GM21423 (cell line): Measurements from ENCODE around the gene FCGR3A.

Experiments
- ATAC-seq: cut with Tn5 transposase; IDR thresholded peaks from one replicate; pipeline ENCODE4 v1.9.1; 2021; ENCODE audit warnings: mild to moderate bottlenecking, moderate library complexity; ENCODE audit not compliant: unreplicated experiment

FCGR3A gene

DNA sequence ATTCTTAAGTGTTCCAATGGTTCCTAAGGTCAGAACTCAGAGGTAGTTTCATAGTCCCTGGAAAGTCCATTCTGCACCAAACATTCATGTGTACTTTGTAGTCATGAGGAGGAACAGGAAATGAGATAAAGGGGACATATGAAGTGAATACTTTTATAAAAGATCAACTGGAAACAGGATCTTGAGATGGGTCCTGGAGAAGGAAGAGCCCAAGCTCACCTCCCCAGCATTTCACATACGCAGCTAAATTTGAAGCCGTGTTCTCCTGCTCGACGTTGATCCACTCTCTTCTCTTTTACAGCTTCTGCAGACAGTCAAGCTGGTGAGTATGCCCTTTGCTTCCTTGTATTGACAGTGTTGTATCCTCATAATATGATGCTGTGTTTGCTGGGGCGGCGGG is 43.9 kb downstream of the FCGR3A start:
- ATAC-seq = no peak

DNA sequence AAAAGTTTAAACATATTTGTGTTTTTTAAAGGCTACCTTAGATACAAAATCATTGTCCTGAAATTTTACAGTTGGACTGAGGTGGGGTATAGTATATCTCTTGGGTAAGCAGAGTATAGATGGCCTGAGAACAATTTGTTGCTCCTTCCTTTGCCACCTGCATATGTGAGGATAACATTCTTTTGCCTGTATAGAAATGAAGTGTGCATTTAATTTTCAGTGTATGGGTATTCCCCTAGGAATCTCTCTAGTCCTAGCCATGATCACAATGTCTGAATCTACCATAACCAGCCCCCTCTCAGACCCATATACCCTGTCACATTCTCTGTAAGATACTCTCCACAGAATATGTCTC is 46.2 kb downstream of the FCGR3A start:
- no peak for ATAC-seq

DNA sequence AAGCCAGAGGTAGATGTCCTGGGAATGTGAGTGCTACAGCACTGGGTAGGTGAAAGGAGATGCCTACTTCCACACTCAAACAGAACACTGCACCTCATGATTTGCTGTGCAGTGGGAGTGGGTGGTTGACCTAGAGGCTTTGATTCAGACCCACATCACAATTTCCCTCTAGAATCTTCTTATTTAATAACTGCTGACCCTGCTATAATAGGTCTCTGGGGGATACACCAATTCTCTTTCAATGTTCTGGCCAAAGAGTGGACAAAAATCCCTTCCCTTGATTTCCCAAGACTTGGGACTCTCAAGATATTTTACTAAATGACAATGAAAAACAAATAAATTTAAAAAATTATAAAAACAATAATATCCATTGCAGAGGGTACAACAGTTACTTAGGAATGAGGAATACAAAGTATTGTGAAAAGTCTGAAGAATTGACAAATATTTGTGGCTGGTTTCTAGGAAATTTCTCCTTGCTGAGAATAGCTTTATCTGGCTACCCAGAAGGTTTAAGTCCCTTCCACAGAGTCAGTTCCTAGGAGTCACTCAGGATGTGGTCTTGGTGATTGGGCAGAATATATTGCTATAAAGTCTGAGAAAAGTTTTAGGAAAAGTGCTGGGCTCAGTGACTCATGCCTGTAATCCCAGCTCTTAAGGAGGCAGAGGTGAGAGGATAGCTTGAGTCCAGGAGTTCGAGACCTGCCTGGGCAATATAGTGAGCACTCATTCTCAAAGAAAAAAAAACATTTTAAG is 46.8 kb downstream of the FCGR3A start:
- no peak for ATAC-seq

DNA sequence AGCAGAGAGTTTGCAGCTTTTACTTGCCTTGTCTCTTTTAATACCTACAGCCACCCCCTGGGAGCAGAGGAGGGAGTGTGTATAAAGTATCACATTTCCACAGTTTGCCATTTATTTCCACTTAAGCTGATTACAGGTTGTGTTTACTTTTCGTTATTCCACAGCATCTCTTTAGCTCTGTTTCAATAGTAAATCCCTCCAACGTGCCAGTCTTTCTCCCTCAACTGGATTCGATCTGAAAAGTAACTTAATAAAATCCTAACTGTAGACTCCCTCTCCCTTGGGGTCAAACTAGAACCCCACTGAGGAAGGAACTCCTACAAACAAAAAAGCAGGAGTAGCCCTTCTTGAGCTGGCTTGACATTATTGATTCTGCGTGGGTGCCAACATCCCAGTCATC is 47.4 kb downstream of the FCGR3A start:
- ATAC-seq = no peak

DNA sequence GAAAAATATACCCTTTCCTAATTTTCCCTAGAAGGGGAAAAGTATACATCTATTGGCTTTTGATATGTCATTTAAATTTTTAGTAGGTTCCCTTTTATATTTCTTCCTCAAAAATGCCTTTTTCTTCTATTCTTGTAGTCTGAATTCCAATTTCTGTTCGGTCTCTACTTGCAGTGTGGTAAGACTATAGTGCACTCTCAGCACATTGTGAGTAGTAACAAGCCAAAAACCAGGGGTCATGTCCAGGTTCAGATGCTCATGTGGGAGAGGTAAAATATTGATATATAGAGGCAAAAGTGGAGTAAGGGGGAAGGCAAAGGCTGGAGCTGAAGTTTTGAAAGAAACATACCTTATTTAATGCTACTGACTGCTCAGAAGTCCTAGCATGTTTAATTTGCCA is 48.4 kb downstream of the FCGR3A start:
- ATAC-seq = no peak

DNA sequence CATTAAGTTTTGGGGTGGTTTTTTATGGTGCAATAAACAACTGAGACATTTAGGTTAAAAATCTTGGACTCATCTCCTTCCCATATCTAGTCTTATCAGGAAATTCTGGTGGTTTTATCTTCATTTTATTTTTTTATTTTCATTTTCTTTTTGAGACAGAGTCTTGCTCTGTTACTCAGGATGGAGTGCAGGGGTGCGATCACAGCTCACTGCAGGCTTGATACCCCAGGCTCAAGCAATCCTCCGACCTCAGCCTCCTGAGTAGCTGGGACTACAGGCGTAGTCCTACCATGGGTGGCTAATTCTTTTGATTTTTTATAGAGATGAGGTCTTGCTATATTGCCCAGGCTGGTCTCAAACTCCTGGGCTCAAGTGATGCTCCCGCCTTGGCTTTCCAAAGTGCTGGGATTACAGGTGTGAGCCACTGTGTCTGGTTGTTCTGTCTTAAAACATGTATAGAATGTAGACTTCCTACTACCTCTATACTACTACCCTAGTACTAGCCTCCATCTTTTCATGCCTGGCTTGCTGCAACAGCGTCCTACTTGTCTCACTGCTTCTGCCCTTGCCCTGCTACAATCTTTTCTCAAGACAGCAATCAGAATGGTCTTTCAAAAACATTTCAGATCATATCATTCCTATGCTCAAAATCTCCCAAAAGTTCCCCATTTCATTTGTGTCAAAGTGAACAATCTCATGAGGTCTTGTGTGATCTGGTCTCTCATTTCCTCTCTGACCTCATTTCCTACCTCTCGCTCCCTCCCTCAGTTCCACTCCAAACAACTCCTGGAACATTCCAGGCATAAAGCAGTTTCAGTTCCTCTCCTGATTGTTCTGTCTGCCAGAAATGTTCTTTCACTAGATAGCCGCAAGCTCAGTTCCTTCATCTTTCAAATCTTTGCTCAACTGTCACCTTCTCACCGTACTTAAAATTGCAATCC is 50.2 kb downstream of the FCGR3A start:
- no peak for ATAC-seq

DNA sequence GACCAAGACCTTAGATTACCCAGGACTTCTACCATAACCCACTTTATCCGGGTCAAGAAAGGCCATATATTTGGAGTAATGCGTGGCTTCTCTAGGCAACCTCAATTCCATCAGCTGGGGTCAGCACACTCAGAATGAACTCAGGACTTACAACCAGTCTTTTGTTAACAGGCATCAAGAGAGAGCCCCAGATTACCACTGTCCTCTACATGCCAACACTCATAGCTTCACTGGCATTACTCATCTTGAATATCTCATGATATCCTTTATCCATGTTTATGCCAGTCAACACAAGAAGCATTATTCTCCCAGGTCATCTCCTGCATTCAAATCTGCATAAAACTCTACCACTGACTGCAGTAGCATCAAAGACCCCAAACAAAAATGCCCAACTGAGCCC is 51.0 kb downstream of the FCGR3A start:
- no peak for ATAC-seq

DNA sequence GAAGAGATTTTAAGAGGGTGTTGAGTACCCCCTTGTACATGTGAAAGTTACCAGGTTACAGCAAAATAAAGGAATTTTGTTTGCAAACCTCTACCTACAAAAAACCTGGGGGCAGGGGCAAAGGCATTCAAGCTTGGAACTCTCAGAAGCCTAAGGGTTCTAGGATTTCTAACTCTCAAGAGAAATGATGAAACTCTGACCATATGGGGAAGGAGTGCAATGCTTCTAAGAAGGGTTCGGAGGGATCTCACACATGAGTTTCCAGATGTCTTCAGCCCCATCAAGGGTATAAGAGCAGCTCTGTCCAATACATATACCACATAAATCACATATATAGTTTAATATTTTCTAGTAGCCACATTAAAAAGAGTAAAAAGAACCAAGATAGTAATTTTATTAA is 51.7 kb downstream of the FCGR3A start:
- ATAC-seq = no peak

DNA sequence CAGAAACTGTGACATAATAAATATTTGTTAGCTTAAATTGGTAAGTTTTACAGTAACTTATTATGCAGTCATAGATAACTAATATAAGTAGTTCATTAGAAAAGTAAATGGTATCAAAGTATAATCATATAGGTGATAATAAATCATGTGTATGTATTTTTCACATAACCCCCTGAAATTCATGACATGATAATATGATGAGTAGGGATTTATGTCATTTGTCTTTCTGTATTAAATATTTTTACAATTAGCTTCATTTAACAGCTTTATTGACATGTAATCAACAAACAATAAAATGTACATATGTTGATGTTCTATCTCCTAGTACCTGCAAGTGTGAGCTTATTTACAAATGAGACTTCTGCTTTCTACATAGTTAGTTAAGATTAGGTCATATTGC is 54.1 kb downstream of the FCGR3A start:
- ATAC-seq = no peak

DNA sequence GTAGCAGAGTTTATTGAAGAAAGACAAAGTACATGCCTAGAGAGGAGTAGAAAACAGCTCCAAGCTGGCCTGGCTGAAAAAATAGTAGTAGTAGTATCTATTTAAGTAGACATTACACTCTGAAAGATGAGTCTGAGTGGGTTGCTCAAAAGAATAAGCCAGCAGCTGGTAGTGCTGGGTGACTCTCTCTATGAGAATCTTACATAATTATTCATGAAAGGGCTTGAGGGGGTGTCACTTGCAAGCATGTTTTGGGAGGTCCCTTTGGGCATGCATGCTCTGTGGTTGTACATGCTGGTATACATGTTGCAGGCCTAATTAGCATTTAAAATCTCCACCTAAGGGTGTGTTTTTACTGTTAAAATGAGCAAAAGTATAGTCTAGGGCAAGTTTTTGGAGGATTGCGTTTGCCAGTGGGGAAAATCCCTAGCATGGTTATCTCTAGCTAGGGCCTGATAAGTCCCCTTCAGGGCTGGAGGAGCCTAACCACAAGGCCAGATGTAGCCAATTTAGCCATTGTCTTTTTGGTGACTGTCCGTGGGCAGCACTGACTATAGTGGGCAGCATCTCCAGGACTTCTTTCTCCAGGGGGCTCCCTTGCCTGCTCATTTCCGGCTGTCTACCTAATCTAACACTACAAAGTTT is 55.4 kb downstream of the FCGR3A start:
- ATAC-seq = no peak

DNA sequence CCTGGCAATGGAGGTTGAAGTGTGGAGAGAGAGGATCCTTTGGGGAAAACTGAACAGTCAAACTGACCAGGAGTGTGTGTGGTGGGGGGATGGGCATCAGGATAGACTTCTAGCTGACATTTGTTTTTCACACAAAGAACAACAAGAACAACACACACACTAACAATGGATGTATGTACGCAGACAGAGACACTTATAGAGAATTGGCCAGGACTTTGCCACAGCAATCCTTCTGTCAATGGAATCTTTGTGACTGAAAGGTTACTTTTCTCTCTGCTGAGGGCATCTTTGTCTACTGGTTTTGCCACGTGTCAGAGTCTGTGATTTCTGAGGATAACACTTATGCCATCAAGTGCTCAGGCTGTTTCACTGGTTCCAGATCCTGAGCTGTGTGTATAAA is 56.8 kb downstream of the FCGR3A start:
- no peak for ATAC-seq
